Stimulated activated naive B cell treated with anti-CD40 and anti-IgM and Interleukin-4, amounts not matched to agents 10 μg/mL and 1 μg/mL and 100 μg/mL, for 72 hours (primary cell): ENCODE results near the gene LPGAT1.
"Not testable (repeated sequence)": the region's sequence is repeated elsewhere in the genome, so short reads cannot be mapped to it uniquely, and the experiment has no call there.

Experiments used
- ATAC-seq, 2 donors: fragments of 150-1000 bp; cut with Tn5 transposase; replicated peaks; 2 replicates each; pipeline ENCODE4 v1.10.0; 2021; ENCODE audit warnings: moderate library complexity in 1 of 2
- DNase-seq: peaks from one replicate; pipeline ENCODE4 v3.0.0; 2021
- H3K27ac Mint-ChIP-seq: one replicate; pipeline ENCODE4 v1.8.0; 2022; ENCODE audit warnings: mild to moderate bottlenecking, mixed read lengths
- H3K27me3 Mint-ChIP-seq, 2 donors: one replicate each; pipeline ENCODE4 v1.8.0; 2022; ENCODE audit warnings: mixed read lengths in 2 of 2
- H3K36me3 Mint-ChIP-seq, 2 donors: one replicate each; pipeline ENCODE4 v1.8.0; 2022; ENCODE audit warnings: mixed read lengths in 2 of 2, mild to moderate bottlenecking in 1 of 2
- H3K4me1 Mint-ChIP-seq, 2 donors: one replicate each; pipeline ENCODE4 v1.8.0; 2022; ENCODE audit warnings: mixed read lengths in 2 of 2, mild to moderate bottlenecking in 1 of 2
- H3K4me3 Mint-ChIP-seq, 2 donors: one replicate each; pipeline ENCODE4 v1.8.0; 2022; ENCODE audit warnings: mild to moderate bottlenecking in 2 of 2, mixed read lengths in 2 of 2, moderate library complexity in 1 of 2
- H3K9me3 Mint-ChIP-seq, 2 donors: one replicate each; pipeline ENCODE4 v1.8.0; 2022; ENCODE audit warnings: mixed read lengths in 2 of 2, mild to moderate bottlenecking in 1 of 2

Gene LPGAT1

GRCh38 chr1:211830328-211831142 lies at the start of gene LPGAT1:
LPGAT1 (minus strand) TSS chr1:211830763; CDS start chr1:211829296, 1,467 bp downstream.
- Mint-ChIP-seq H3K4me3 (peak within 1 kb of the TSS; percentile 95 to 100), H3K4me1 (peaks cover 30 to 47% of the 10 kb centered on the region in 2 donors), H3K27me3 (no peaks in the 10 kb centered on the region)

GRCh38 chr1:211879475-211879874 lies 48.9 kb upstream of the LPGAT1 start:
- Mint-ChIP-seq H3K36me3 (no peaks in the 10 kb centered on the region), H3K4me1 (no peaks in the 10 kb centered on the region), H3K27ac (no peak overlapping the region), H3K27me3 (peaks cover 0 to 3% of the 10 kb centered on the region in 2 donors), H3K9me3 (peaks cover 0 to 7% of the 10 kb centered on the region in 2 donors), H3K4me3 (no peak overlapping the region)
- ATAC-seq = no peak
- DNase-seq = no peak

More at GRCh38 chr1:211830328-211831142, at the start of gene LPGAT1:
- Mint-ChIP-seq H3K36me3 (peaks cover 2 to 4% of the 10 kb centered on the region in 2 donors), H3K9me3 (no peaks in the 10 kb centered on the region), H3K27ac (peak within 1 kb of the TSS; percentile 95)
- DNase-seq (peak; percentile 65), ATAC-seq (peak; percentile 85 to 86)

DNA sequence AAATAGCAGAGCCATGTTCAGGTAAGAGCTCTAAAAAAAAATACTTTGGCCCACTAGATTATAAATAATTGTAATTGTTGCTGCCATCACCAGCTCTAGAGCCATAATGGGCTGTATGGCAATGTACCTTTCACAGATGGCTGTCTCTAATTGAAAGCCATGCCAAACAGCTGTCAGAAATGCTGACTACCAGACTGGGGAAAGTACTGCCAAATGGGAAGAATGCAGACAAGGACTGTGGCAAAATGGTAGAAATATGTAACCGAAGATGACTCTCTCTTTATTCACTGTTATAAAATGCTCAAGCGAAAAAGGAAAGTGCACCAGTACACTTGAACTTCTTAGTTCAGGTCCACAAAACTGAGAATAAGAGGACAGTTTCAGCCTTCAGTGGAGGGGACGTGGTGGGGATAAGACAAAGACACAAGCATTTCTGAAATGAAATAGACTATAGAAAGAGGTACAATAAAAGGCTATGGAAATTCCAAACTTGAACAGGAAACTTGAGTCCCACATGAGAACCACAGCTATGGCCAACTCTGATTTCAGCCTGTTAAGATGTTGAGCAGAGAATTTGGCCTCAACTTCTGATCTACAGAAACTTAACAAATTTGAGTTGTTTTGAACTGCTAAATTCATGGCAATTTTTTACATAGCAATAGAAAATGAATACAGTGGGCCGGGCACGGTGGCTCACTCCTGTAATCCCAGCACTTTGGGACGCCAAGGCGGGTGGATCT lies 46.5 kb upstream of the LPGAT1 start:
- DNase-seq = no peak
- Mint-ChIP-seq H3K4me3 (no peak overlapping the region), H3K27me3 (peaks cover 0 to 15% of the 10 kb centered on the region in 2 donors), H3K27ac (no peak overlapping the region), H3K4me1 (no peaks in the 10 kb centered on the region), H3K9me3 (peaks cover 0 to 7% of the 10 kb centered on the region in 2 donors), H3K36me3 (no peaks in the 10 kb centered on the region)
- ATAC-seq = no peak

DNA sequence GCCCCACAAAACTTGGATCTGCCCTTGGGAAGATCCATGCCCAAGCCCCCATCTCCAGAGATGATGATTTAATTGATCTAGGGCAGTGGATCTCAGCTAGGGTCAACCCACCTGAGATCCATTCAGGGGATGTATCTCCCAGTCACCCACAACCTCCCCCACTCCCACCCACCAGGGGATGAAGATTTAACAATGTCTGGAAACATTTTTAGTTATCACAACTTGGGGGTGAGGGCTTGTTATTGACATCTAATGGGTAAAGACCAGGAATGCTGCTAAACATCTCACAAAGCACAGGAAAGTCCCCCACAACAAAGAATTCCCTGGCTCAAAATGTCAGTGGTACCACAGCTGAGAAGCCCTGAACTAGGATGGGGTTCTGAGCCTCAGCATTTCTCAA lies 45.0 kb upstream of the LPGAT1 start:
- Mint-ChIP-seq H3K27ac (no peak overlapping the region), H3K9me3 (peaks cover 0 to 2% of the 10 kb centered on the region in 2 donors), H3K4me1 (no peaks in the 10 kb centered on the region), H3K4me3 (no peak overlapping the region), H3K36me3 (no peaks in the 10 kb centered on the region), H3K27me3 (peaks cover 8 to 22% of the 10 kb centered on the region in 2 donors)
- ATAC-seq = no peak
- DNase-seq = no peak

DNA sequence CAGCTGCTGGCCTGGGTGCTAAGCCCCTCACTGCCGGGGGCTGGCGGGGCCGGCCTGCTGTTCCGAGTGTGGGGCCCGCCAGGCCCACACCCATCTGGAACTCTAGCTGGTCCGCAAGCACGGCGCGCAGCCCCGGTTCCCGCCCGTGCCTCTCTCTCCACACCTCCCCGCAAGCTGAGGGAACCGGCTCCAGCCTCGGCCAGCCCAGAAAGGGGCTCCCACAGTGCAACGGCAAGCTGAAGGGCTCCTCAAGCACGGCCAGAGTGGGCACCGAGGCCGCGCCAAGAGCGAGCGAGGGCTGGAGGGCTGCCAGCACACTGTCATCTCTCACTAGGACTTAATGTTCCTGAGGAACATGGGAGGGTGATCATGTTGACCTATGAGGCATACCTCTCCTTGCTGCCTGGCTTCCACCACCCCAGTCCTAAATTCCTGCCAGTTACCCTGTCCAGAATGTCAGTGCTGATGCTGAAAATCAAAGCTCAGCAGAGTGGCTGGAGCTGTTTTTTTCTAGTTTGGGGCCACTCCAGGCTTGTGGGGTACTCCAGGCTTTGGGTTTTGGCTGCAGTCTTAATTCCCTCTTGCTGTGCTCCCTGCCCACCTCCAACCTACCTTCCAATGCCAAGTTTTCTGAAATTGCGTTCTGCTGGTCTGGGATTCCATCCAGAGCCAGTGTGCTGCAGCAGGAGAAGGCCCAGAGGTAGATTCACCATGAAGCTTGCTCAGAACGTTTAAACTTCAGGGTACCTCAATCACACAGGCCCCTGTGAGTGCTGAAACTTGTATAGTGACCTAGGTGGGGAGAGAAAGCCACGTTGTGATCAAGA lies 44.2 kb upstream of the LPGAT1 start:
- Mint-ChIP-seq H3K4me1 (no peaks in the 10 kb centered on the region), H3K36me3 (no peaks in the 10 kb centered on the region), H3K9me3 (no peaks in the 10 kb centered on the region), H3K27me3 (peaks cover 8 to 26% of the 10 kb centered on the region in 2 donors), H3K4me3 (no peak overlapping the region), H3K27ac (no peak overlapping the region)
- DNase-seq = no peak
- ATAC-seq = no peak

DNA sequence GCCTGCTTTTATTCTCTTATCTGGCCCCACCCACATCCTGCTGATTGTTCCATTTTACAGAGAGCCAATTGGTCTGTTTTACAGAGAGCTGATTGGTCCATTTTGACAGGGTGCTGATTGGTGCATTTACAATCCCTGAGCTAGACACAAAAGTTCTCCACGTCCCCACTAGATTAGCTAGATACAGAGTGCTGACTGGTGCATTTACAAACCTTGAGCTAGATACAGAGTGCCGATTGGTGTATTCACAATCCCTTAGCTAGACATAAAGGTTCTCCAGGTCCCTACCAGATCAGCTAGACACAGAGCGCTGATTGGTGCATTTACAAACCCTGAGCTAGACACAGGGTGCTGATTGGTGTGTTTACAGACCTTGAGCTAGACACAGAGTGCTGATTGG lies 43.2 kb upstream of the LPGAT1 start:
- H3K4me1 Mint-ChIP-seq, H3K9me3 Mint-ChIP-seq, H3K36me3 Mint-ChIP-seq, H3K4me3 Mint-ChIP-seq, ATAC-seq, DNase-seq, H3K27ac Mint-ChIP-seq: not testable (repeated sequence)
- peaks cover 8 to 26% of the 10 kb centered on the region in 2 donors for H3K27me3 Mint-ChIP-seq

- Mint-ChIP-seq H3K27me3 (peaks cover 17 to 22% of the 10 kb centered on the region in 2 donors), H3K9me3 (peaks cover 7 to 8% of the 10 kb centered on the region in 2 donors), H3K4me1 (no peaks in the 10 kb centered on the region), H3K27ac (no peak overlapping the region), H3K36me3 (peaks cover 0 to 4% of the 10 kb centered on the region in 2 donors), H3K4me3 (no peak overlapping the region)
- no peak for DNase-seq
- ATAC-seq = no peak
Measured at GRCh38 chr1:211870156-211870555, 39.6 kb upstream of the LPGAT1 start.

GRCh38 chr1:211865180-211865579 lies 34.6 kb upstream of the LPGAT1 start:
- Mint-ChIP-seq H3K27ac (no peak overlapping the region), H3K4me1 (no peaks in the 10 kb centered on the region), H3K27me3 (peaks cover 3 to 9% of the 10 kb centered on the region in 2 donors), H3K9me3 (peaks cover 11 to 15% of the 10 kb centered on the region in 2 donors), H3K4me3 (no peak overlapping the region), H3K36me3 (peaks cover 0 to 4% of the 10 kb centered on the region in 2 donors)
- no peak for DNase-seq
- ATAC-seq = no peak

GRCh38 chr1:211859405-211859804 lies 28.8 kb upstream of the LPGAT1 start:
- Mint-ChIP-seq H3K4me3 (no peak overlapping the region), H3K27ac (no peak overlapping the region), H3K36me3 (no peaks in the 10 kb centered on the region), H3K4me1 (no peaks in the 10 kb centered on the region), H3K27me3 (peaks cover 9 to 15% of the 10 kb centered on the region in 2 donors), H3K9me3 (peaks cover 10 to 15% of the 10 kb centered on the region in 2 donors)
- no peak for DNase-seq
- ATAC-seq = no peak

GRCh38 chr1:211851174-211851573 lies 20.6 kb upstream of the LPGAT1 start:
- Mint-ChIP-seq H3K4me3 (no peak overlapping the region), H3K4me1 (no peaks in the 10 kb centered on the region), H3K27me3 (peaks cover 4 to 8% of the 10 kb centered on the region in 2 donors), H3K27ac (no peak overlapping the region), H3K9me3 (peaks cover 3 to 5% of the 10 kb centered on the region in 2 donors), H3K36me3 (no peaks in the 10 kb centered on the region)
- DNase-seq (no peak), ATAC-seq (no peak)

DNA sequence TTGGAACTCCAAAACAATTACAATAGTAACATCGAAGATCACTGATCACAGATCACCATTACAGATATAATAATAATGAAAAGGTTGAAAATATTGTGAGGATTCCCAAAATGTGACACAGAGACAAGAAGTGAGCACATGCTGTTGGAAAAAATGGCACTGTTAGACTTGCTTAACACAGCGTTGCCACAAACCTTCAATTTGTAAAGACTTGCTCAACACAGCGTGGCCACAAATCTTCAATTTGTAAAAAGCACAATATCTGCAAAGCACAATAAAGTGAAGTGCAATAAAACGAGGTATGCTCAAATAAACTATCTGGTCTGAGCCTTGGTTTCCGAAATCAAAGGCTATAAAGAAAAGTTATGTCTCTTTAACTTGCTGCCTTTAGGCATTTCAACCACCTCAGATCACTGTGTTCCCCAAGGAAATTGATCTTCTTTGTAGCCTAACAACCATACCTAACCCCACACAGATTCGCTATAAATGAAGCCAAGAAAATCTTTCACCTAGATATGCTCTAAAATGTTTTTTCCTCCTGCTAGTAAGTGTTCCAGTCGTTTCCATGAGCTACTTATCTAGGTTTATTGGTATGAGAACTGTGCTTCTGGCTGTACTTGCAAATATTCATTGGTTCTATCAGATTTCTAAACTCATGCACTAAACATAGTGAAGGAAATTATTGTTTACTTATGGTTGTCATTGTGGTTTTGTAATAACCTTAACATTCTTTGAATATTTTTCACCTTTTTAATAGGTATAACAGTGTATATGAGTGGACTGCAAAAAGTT lies 13.1 kb upstream of the LPGAT1 start:
- no peak for ATAC-seq
- Mint-ChIP-seq H3K27me3 (no peaks in the 10 kb centered on the region), H3K27ac (peak overlapping the region; percentile 44), H3K4me1 (peaks cover 7 to 10% of the 10 kb centered on the region in 2 donors), H3K4me3 (no peak overlapping the region), H3K36me3 (no peaks in the 10 kb centered on the region), H3K9me3 (peaks cover 0 to 2% of the 10 kb centered on the region in 2 donors)
- no peak for DNase-seq

- Mint-ChIP-seq H3K4me1 (peaks cover 7 to 10% of the 10 kb centered on the region in 2 donors), H3K9me3 (no peaks in the 10 kb centered on the region), H3K36me3 (no peaks in the 10 kb centered on the region), H3K27ac (peak overlapping the region; percentile 44), H3K27me3 (no peaks in the 10 kb centered on the region), H3K4me3 (no peak overlapping the region)
- ATAC-seq = no peak
- no peak for DNase-seq
Measured at GRCh38 chr1:211843018-211843417, 12.5 kb upstream of the LPGAT1 start.

DNA sequence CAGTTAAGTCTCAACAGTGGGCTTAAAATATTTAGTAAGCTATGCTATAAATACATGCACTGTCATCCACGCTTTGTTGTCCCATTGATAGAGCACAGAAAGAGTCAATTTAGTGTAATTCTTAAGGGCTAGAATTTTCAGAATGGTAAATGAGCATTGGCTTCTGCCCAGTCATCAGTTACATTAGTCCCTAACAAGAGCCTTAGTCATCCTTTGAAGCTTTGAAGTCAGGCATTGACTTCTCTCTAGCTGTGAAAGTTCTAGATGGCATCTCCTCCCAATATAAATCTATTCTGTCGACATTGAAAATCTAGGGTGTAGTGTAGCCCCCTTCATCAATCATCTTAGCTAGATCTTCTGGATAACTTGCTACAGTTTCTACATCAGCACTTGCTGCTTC lies 12.0 kb upstream of the LPGAT1 start:
- H3K27me3 Mint-ChIP-seq = no peaks in the 10 kb centered on the region
- no peaks in the 10 kb centered on the region for H3K36me3 Mint-ChIP-seq
- ATAC-seq (no peak), DNase-seq (no peak)
- H3K4me3 Mint-ChIP-seq = no peak overlapping the region
- H3K4me1 Mint-ChIP-seq = peaks cover 7 to 10% of the 10 kb centered on the region in 2 donors
- no peaks in the 10 kb centered on the region for H3K9me3 Mint-ChIP-seq
- no peak overlapping the region for H3K27ac Mint-ChIP-seq
